ENCODE data around the gene CAMK1D.

GRCh38 chr10:12501841-12502525, 152.6 kb downstream of the CAMK1D start:
- TF ChIP-seq CTCF (IDR thresholded peaks at IDR 0.05) (no peak), POLR2A (IDR thresholded peaks at IDR 0.05) (no peak)
